Smooth muscle cell (in vitro differentiated cells): ENCODE measurements around the gene AMBP. TPM values are rescaled to one million over a fixed set of nuclear protein-coding genes. Genes with fewer than 3 reads are reported as not detected.

Experiments
- DNase-seq: peaks from one replicate; lab custom pipeline; 2025; ENCODE audit not compliant: unreplicated experiment; lab: John Stamatoyannopoulos, UW
- H2AFZ ChIP-seq: fragments of 200-600 bp; sonication (generic); 2 replicates; pipeline ENCODE4 v1.6.0; 2016; ENCODE audit warnings: antibody characterized with exemption, low read depth, mild to moderate bottlenecking
- H3F3A ChIP-seq: fragments of 200-600 bp; sonication (generic); 2 replicates; pipeline ENCODE4 v1.6.0; 2017; ENCODE audit warnings: antibody characterized with exemption, low read depth
- H3K27ac ChIP-seq: fragments of 200-600 bp; sonication (generic); 2 replicates; pipeline ENCODE4 v1.5.1; 2016; ENCODE audit warnings: low read depth, mild to moderate bottlenecking
- H3K27me3 ChIP-seq: fragments of 200-600 bp; sonication (generic); 2 replicates; pipeline ENCODE4 v1.6.1; 2016; ENCODE audit warnings: low read depth, mild to moderate bottlenecking
- H3K36me3 ChIP-seq: fragments of 200-600 bp; sonication (generic); 2 replicates; pipeline ENCODE4 v1.5.1; 2016; ENCODE audit warnings: low read depth
- H3K4me1 ChIP-seq: fragments of 200-600 bp; sonication (generic); 2 replicates; pipeline ENCODE4 v1.5.1; 2016; ENCODE audit warnings: low read depth
- H3K4me2 ChIP-seq: fragments of 200-600 bp; sonication (generic); 2 replicates; pipeline ENCODE4 v1.6.0; 2016; ENCODE audit warnings: mild to moderate bottlenecking
- H3K4me3 ChIP-seq: fragments of 200-600 bp; sonication (generic); 2 replicates; pipeline ENCODE4 v1.5.1; 2016; ENCODE audit warnings: mild to moderate bottlenecking
- H3K79me2 ChIP-seq: fragments of 200-600 bp; sonication (generic); 2 replicates; pipeline ENCODE4 v1.6.0; 2016; ENCODE audit warnings: low read depth, mild to moderate bottlenecking
- H3K9ac ChIP-seq: fragments of 200-600 bp; sonication (generic); 2 replicates; pipeline ENCODE4 v1.6.0; 2016; ENCODE audit warnings: low read depth
- H3K9me3 ChIP-seq: fragments of 200-600 bp; sonication (generic); replicated peaks from 2 replicates; pipeline ENCODE4 v1.5.1; 2016; ENCODE audit warnings: low read depth
- H4K20me1 ChIP-seq: fragments of 200-600 bp; sonication (generic); 2 replicates; pipeline ENCODE4 v1.6.0; 2016; ENCODE audit warnings: low read depth
- CTCF ChIP-seq: fragments of 200-600 bp; sonication (generic); IDR thresholded peaks from 2 replicates; pipeline ENCODE4 v1.5.1; 2017; ENCODE audit warnings: borderline replicate concordance, mild to moderate bottlenecking, antibody characterized with exemption; ENCODE audit not compliant: insufficient read depth, poor library complexity, severe bottlenecking
- WGBS: methylation state at CpG from one replicate; pipeline ENCODE4 v1.1.7; 2016; ENCODE audit warnings: low lambda C conversion rate; 5-methylcytosine and 5-hydroxymethylcytosine counted together
- polyA plus RNA-seq: library from polyadenylated mRNA; unstranded; fragments of >200 nt; fragmentation: Nextera tagmentation; extraction: Ambion mirVana; gene quantifications from 2 replicates; pipeline ENCODE4 v1.2.1, GENCODE V29; 2016
- total RNA-seq: library from RNA; depleted of rRNA; stranded (reverse); fragments of >200 nt; gene quantifications from 2 replicates; pipeline ENCODE4 v1.2.3, GENCODE V29; 2014

The AMBP gene
- total and polyA plus RNA-seq, 2 experiments from 2014 or later = 0.35 TPM; not detected in 1

DNA sequence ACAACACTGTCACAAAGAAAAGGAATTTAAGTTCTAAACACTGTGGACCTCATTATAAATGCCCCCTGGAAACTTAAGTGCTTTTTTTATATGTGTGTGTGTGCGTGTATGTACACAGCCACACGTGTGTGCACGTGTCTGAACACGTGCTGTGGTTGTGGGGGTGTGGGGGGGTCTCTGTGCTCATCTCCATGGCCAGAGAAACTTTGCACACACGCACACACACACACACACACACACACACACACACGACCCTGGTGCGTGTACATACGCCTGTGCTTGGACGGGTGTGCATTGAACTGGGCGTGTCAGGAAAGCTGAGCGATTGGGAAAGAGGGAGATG lies 27.9 kb downstream of the AMBP start:
- Histone ChIP-seq H3K9me3 (no peaks in the 10 kb centered on the region), H4K20me1 (peaks cover 18% of the 10 kb centered on the region), H2AFZ (no peak overlapping the region), H3K79me2 (no peaks in the 10 kb centered on the region), H3K9ac (no peak overlapping the region), H3K4me2 (no peak overlapping the region), H3K27me3 (no peaks in the 10 kb centered on the region), H3K4me1 (no peaks in the 10 kb centered on the region), H3F3A (no peaks in the 10 kb centered on the region), H3K36me3 (peaks cover 4% of the 10 kb centered on the region), H3K4me3 (no peak overlapping the region), H3K27ac (no peak overlapping the region)
- DNase-seq = no peak
- TF ChIP-seq CTCF = no peak
- WGBS = 94% methylated on average over 11 of the region's 11 CpGs

DNA sequence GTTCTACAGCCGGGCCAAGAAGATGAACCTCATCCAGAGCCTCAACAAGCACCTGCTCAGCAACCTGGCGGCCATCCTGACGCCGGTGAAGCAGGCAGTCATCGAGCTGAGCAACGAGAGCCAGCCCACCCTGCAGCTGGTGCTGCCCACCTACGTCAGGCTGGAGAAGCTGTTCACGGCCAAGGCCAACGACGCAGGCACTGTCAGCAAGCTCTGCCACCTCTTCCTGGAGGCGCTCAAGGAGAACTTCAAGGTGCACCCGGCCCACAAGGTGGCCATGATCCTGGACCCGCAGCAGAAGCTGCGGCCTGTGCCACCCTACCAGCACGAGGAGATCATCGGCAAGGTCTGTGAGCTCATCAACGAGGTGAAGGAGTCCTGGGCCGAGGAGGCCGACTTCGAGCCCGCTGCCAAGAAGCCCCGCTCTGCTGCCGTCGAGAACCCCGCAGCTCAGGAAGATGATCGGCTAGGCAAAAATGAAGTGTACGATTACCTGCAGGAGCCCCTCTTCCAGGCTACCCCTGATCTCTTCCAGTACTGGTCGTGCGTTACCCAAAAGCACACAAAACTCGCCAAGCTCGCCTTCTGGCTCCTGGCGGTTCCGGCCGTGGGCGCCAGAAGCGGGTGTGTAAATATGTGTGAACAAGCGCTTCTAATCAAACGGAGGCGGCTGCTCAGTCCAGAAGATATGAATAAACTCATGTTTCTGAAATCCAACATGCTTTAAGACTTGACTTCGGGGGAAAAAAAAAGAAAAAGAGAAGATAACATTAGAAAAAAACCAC lies 28.5 kb downstream of the AMBP start:
- no peak overlapping the region for H3K4me3 ChIP-seq
- WGBS = 94% methylated on average over 40 of the region's 40 CpGs

GRCh38 chr9:114048533-114049415 lies 29.3 kb downstream of the AMBP start:
- peaks cover 4% of the 10 kb centered on the region for H3K36me3 ChIP-seq
- no peak overlapping the region for H3K9ac ChIP-seq
- no peaks in the 10 kb centered on the region for H3K9me3 ChIP-seq
- H3F3A ChIP-seq = no peaks in the 10 kb centered on the region
- WGBS = over 99% methylated on average over 43 of the region's 44 CpGs
- no peak overlapping the region for H2AFZ ChIP-seq
- no peak overlapping the region for H3K27ac ChIP-seq
- no peak for DNase-seq
- H3K4me3 ChIP-seq = no peak overlapping the region
- no peaks in the 10 kb centered on the region for H3K27me3 ChIP-seq
- H3K4me2 ChIP-seq = no peak overlapping the region
- H3K79me2 ChIP-seq = no peaks in the 10 kb centered on the region
- peaks cover 31% of the 10 kb centered on the region for H4K20me1 ChIP-seq
- H3K4me1 ChIP-seq = no peaks in the 10 kb centered on the region
- no peak for TF ChIP-seq CTCF

More for the DNA sequence above, 28.5 kb downstream of the AMBP start:
- no peaks in the 10 kb centered on the region for H3F3A ChIP-seq
- no peak for DNase-seq
- no peak overlapping the region for H3K9ac ChIP-seq
- no peaks in the 10 kb centered on the region for H3K27me3 ChIP-seq
- peaks cover 4% of the 10 kb centered on the region for H3K36me3 ChIP-seq
- no peaks in the 10 kb centered on the region for H3K9me3 ChIP-seq
- H4K20me1 ChIP-seq = peaks cover 22% of the 10 kb centered on the region
- H3K79me2 ChIP-seq = no peaks in the 10 kb centered on the region
- H3K27ac ChIP-seq = no peak overlapping the region
- H3K4me2 ChIP-seq = no peak overlapping the region
- no peak overlapping the region for H2AFZ ChIP-seq
- TF ChIP-seq CTCF = no peak
- no peaks in the 10 kb centered on the region for H3K4me1 ChIP-seq
